A549 (cell line): ENCODE data around the gene PPP2R5E.

ENCODE experiments used
- CTCF ChIP-seq: fragments of >200 bp; sonication (Bioruptor Twin); formaldehyde crosslinking; IDR thresholded peaks from 3 replicates; pipeline ENCODE4 v1.5.1; 2016
- POLR2A ChIP-seq: IDR thresholded peaks from 2 replicates; pipeline ENCODE4 v1.6.1; 2012; ENCODE audit warnings: mild to moderate bottlenecking, low read length

- TF ChIP-seq CTCF (no peak), POLR2A (no peak)
These were observed 111.7 kb downstream of the PPP2R5E start for GRCh38 chr14:63431466-63431865.
